HepG2 (cell line): ENCODE data around the gene ARHGAP12.

ENCODE experiments used
- MAFK ChIP-seq, 2 experiments: IDR thresholded peaks in 1 of 2; conservative IDR thresholded peaks in 1 of 2; 2 replicates each; pipeline ENCODE4 v1.6.1; 2011; ENCODE audit warnings: improper control_type of control experiment in 2 of 2, low read length in 2 of 2
- NR1H2 ChIP-seq: sonication (generic); formaldehyde crosslinking; IDR thresholded peaks from 2 replicates; pipeline ENCODE4 v1.8.1; 2022; ENCODE audit warnings: low read depth, missing genetic modification reagents, borderline replicate concordance
- PAF1 ChIP-seq: IDR thresholded peaks from 2 replicates; pipeline ENCODE4 v1.6.1; 2016; ENCODE audit warnings: missing genetic modification reagents, missing compliant biosample characterization
- POLR2AphosphoS2 ChIP-seq: IDR thresholded peaks from 2 replicates; pipeline ENCODE4 v1.6.1; 2011; ENCODE audit warnings: low read depth, low read length, improper control_type of control experiment
- ZNF547 ChIP-seq: sonication (generic); formaldehyde crosslinking; IDR thresholded peaks from 2 replicates; pipeline ENCODE4 v1.5.1; 2020; ENCODE audit warnings: mild to moderate bottlenecking, missing genetic modification reagents
- TF ChIP-seq, protein P1 (sequence below): sonication (generic); formaldehyde crosslinking; IDR thresholded peaks from 2 replicates; pipeline ENCODE4 v1.8.1; 2023; ENCODE audit warnings: missing genetic modification reagents, inconsistent platforms, borderline replicate concordance
- TF ChIP-seq, protein P2 (sequence below): sonication (generic); formaldehyde crosslinking; IDR thresholded peaks from 2 replicates; pipeline ENCODE4 v1.5.0; 2020; ENCODE audit warnings: mild to moderate bottlenecking, missing genetic modification reagents, moderate library complexity

GRCh38 chr10:31897506-31897905 is 31.1 kb downstream of the ARHGAP12 start:
- no peak for TF ChIP-seq PAF1 (CRISPR knock-in tag)
- no peak for TF ChIP-seq NR1H2
- TF ChIP-seq ZNF547: no peak
- TF ChIP-seq, protein P1, sequence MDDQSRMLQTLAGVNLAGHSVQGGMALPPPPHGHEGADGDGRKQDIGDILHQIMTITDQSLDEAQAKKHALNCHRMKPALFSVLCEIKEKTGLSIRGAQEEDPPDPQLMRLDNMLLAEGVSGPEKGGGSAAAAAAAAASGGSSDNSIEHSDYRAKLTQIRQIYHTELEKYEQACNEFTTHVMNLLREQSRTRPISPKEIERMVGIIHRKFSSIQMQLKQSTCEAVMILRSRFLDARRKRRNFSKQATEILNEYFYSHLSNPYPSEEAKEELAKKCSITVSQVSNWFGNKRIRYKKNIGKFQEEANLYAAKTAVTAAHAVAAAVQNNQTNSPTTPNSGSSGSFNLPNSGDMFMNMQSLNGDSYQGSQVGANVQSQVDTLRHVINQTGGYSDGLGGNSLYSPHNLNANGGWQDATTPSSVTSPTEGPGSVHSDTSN (CRISPR knock-in tag): no peak
- no peak for TF ChIP-seq MAFK (conservative IDR thresholded peaks at IDR 0.05 in 1 of 2, IDR thresholded peaks at IDR 0.05 in 1 of 2; ENCODE audit: low read length in 2 of 2)
- TF ChIP-seq POLR2AphosphoS2: no peak
- TF ChIP-seq, protein P2, sequence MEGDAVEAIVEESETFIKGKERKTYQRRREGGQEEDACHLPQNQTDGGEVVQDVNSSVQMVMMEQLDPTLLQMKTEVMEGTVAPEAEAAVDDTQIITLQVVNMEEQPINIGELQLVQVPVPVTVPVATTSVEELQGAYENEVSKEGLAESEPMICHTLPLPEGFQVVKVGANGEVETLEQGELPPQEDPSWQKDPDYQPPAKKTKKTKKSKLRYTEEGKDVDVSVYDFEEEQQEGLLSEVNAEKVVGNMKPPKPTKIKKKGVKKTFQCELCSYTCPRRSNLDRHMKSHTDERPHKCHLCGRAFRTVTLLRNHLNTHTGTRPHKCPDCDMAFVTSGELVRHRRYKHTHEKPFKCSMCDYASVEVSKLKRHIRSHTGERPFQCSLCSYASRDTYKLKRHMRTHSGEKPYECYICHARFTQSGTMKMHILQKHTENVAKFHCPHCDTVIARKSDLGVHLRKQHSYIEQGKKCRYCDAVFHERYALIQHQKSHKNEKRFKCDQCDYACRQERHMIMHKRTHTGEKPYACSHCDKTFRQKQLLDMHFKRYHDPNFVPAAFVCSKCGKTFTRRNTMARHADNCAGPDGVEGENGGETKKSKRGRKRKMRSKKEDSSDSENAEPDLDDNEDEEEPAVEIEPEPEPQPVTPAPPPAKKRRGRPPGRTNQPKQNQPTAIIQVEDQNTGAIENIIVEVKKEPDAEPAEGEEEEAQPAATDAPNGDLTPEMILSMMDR: no peak
